Neural cell (in vitro differentiated cells): ENCODE results near the gene TTYH3. TPM values are rescaled to one million over a fixed set of nuclear protein-coding genes. Genes with fewer than 3 reads are reported as not detected.

Experiments
- H2AFZ ChIP-seq: fragments of 200-600, 300-800 bp; sonication (generic), shearing (Covaris generic); 2 replicates; pipeline ENCODE4 v1.6.0; 2014; ENCODE audit warnings: low read depth, mild to moderate bottlenecking, antibody characterized with exemption, low read length, moderate library complexity
- H3F3A ChIP-seq: fragments of 200-600 bp; shearing (Covaris generic); 2 replicates; pipeline ENCODE4 v1.6.1; 2016; ENCODE audit warnings: mild to moderate bottlenecking, moderate library complexity, mixed read lengths, antibody characterized with exemption, low read length; ENCODE audit not compliant: insufficient read depth, poor library complexity, severe bottlenecking
- H3K27ac ChIP-seq: fragments of 200-600, 300-800 bp; sonication (generic), shearing (Covaris generic); 2 replicates; pipeline ENCODE4 v1.5.1; 2014; ENCODE audit warnings: mild to moderate bottlenecking, low read length, moderate library complexity
- H3K27me3 ChIP-seq: fragments of 300-800, 200-600 bp; sonication (generic), shearing (Covaris generic); 2 replicates; pipeline ENCODE4 v1.6.0; 2014; ENCODE audit warnings: mild to moderate bottlenecking, low read depth, low read length, moderate library complexity; ENCODE audit not compliant: insufficient read depth
- H3K36me3 ChIP-seq: fragments of 300-800, 200-600 bp; sonication (generic), shearing (Covaris generic); 2 replicates; pipeline ENCODE4 v1.5.1; 2014; ENCODE audit warnings: mild to moderate bottlenecking, antibody characterized with exemption, low read length, moderate library complexity; ENCODE audit not compliant: insufficient read depth
- H3K4me2 ChIP-seq: fragments of 300-800, 200-600 bp; sonication (generic), shearing (Covaris generic); 2 replicates; pipeline ENCODE4 v1.6.0; 2014; ENCODE audit warnings: mild to moderate bottlenecking, low read length
- H3K4me3 ChIP-seq: fragments of 300-800, 200-600 bp; sonication (generic), shearing (Covaris generic); 2 replicates; pipeline ENCODE4 v1.5.1; 2014; ENCODE audit warnings: mild to moderate bottlenecking, low read length, moderate library complexity
- H3K79me2 ChIP-seq: fragments of 200-600 bp; shearing (Covaris generic); replicated peaks from 2 replicates; pipeline ENCODE4 v1.6.0; 2014; ENCODE audit warnings: mild to moderate bottlenecking, low read length, moderate library complexity; ENCODE audit not compliant: insufficient read depth
- H3K9ac ChIP-seq: fragments of 300-800, 200-600 bp; sonication (generic), shearing (Covaris generic); 2 replicates; pipeline ENCODE4 v1.6.1; 2016; ENCODE audit warnings: mild to moderate bottlenecking, low read length, mixed read lengths
- H3K9me2 ChIP-seq: fragments of 200-600 bp; shearing (Covaris generic); 2 replicates; pipeline ENCODE4 v1.6.1; 2016; ENCODE audit warnings: mild to moderate bottlenecking, low read length, mixed read lengths; ENCODE audit not compliant: insufficient read depth
- H3K9me3 ChIP-seq: fragments of 200-600, 300-800 bp; sonication (generic), shearing (Covaris generic); 2 replicates; pipeline ENCODE4 v1.6.1; 2016; ENCODE audit warnings: mild to moderate bottlenecking, mixed run types, low read length, moderate library complexity, mixed read lengths
- H4K20me1 ChIP-seq: fragments of 200-600 bp; shearing (Covaris generic); 2 replicates; pipeline ENCODE4 v1.6.1; 2016; ENCODE audit warnings: mild to moderate bottlenecking, mixed run types; ENCODE audit not compliant: insufficient read depth
- EP300 ChIP-seq: fragments of 450-650 bp; conservative IDR thresholded peaks from 2 replicates; pipeline ENCODE4 v1.6.1; 2014; ENCODE audit warnings: antibody characterized with exemption, mild to moderate bottlenecking, moderate library complexity; ENCODE audit not compliant: poor library complexity, severe bottlenecking
- EZH2 ChIP-seq: fragments of 200-600, 300-800 bp; shearing (Covaris generic), sonication (generic); IDR thresholded peaks from 2 replicates; pipeline ENCODE4 v1.6.1; 2014; ENCODE audit warnings: antibody characterized with exemption, low read length, borderline replicate concordance, mild to moderate bottlenecking; ENCODE audit not compliant: insufficient read depth, poor library complexity, severe bottlenecking
- MXI1 ChIP-seq: fragments of 450-650 bp; conservative IDR thresholded peaks from 2 replicates; pipeline ENCODE4 v1.6.1; 2014; ENCODE audit warnings: antibody characterized with exemption, mild to moderate bottlenecking; ENCODE audit not compliant: poor library complexity, severe bottlenecking
- POLR2AphosphoS5 ChIP-seq: IDR thresholded peaks from 2 replicates; pipeline ENCODE4 v1.6.1; 2012
- RAD21 ChIP-seq: fragments of 450-650 bp; conservative IDR thresholded peaks from 2 replicates; pipeline ENCODE4 v1.6.1; 2014; ENCODE audit warnings: antibody characterized with exemption, mild to moderate bottlenecking, moderate library complexity
- SMC3 ChIP-seq: fragments of 450-650 bp; conservative IDR thresholded peaks from 2 replicates; pipeline ENCODE4 v1.6.1; 2014; ENCODE audit warnings: antibody characterized with exemption, mild to moderate bottlenecking, moderate library complexity; ENCODE audit not compliant: poor library complexity
- TAF1 ChIP-seq: IDR thresholded peaks from 2 replicates; pipeline ENCODE4 v1.6.1; 2012; ENCODE audit warnings: low read depth
- polyA plus RNA-seq: library from polyadenylated mRNA; depleted of rRNA; stranded (reverse); fragments of >200 nt; gene quantifications from 2 replicates; pipeline ENCODE4 v1.2.3, GENCODE V29; 2014
- TF ChIP-seq, protein P1 (sequence below): fragments of 450-650 bp; IDR thresholded peaks from 2 replicates; pipeline ENCODE4 v1.5.1; 2014; ENCODE audit warnings: antibody characterized with exemption, mild to moderate bottlenecking, moderate library complexity; ENCODE audit not compliant: poor library complexity, severe bottlenecking
- TF ChIP-seq, protein P2 (sequence below): IDR thresholded peaks from 2 replicates; pipeline ENCODE4 v1.6.1; 2012; ENCODE audit warnings: borderline replicate concordance

The TTYH3 gene
- polyA plus RNA-seq, 1 donor from 2014 or later: 17.0 TPM

DNA sequence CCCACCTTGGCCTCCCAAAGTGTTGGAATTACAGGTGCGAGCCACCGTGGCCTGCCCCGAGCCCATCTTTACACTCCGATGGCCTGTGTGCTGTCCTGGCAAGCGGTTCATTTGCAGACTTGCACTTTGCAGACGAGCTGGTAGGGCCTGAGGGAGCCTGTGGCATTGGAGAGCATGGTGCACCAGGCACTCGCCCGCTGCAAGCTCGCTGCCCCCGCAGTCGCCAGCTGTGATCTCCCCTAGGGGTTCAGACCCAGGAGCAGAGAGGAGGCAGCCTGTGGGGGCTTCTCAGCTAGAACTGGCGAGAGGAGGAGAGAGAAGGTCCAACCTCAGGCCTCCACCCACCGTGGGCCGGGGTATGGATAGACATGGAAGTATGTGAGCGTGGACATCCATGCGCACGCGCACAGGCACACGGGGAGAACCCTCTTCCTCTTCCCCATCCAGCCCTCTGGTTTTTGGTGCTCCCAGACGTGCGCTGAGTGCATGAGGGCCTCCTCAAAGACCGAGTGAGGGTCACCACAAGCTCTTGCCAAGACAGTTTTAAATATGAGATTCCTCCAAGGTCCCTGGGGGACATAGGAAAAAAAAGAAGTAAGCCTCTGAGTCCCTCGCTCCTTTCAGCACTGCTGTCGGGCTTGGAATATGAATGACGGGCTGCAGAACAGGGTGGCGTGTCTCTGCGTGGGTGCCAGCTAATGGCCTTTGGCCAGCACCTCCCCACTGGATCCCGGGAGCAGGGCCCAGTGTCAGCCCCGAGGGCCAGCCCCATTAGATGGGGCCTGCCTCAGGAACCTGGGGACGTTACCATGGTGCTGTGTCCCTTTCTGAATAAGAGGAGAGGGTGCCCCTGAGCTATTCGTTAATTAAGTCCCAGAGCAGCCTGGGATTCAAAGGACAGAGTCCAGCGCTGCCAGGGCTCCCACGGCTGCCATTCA is 15.1 kb upstream of the TTYH3 start:
- Histone ChIP-seq H2AFZ (no peak overlapping the region), H3K9me3 (no peaks in the 10 kb centered on the region), H4K20me1 (no peaks in the 10 kb centered on the region), H3F3A (no peaks in the 10 kb centered on the region), H3K27me3 (no peaks in the 10 kb centered on the region), H3K27ac (no peak overlapping the region), H3K79me2 (no peaks in the 10 kb centered on the region), H3K9ac (no peak overlapping the region), H3K9me2 (no peaks in the 10 kb centered on the region), H3K4me3 (no peak overlapping the region), H3K36me3 (no peaks in the 10 kb centered on the region), H3K4me2 (no peak overlapping the region)
- TF ChIP-seq, protein P1, sequence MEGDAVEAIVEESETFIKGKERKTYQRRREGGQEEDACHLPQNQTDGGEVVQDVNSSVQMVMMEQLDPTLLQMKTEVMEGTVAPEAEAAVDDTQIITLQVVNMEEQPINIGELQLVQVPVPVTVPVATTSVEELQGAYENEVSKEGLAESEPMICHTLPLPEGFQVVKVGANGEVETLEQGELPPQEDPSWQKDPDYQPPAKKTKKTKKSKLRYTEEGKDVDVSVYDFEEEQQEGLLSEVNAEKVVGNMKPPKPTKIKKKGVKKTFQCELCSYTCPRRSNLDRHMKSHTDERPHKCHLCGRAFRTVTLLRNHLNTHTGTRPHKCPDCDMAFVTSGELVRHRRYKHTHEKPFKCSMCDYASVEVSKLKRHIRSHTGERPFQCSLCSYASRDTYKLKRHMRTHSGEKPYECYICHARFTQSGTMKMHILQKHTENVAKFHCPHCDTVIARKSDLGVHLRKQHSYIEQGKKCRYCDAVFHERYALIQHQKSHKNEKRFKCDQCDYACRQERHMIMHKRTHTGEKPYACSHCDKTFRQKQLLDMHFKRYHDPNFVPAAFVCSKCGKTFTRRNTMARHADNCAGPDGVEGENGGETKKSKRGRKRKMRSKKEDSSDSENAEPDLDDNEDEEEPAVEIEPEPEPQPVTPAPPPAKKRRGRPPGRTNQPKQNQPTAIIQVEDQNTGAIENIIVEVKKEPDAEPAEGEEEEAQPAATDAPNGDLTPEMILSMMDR: no peak
- TF ChIP-seq, protein P2, sequence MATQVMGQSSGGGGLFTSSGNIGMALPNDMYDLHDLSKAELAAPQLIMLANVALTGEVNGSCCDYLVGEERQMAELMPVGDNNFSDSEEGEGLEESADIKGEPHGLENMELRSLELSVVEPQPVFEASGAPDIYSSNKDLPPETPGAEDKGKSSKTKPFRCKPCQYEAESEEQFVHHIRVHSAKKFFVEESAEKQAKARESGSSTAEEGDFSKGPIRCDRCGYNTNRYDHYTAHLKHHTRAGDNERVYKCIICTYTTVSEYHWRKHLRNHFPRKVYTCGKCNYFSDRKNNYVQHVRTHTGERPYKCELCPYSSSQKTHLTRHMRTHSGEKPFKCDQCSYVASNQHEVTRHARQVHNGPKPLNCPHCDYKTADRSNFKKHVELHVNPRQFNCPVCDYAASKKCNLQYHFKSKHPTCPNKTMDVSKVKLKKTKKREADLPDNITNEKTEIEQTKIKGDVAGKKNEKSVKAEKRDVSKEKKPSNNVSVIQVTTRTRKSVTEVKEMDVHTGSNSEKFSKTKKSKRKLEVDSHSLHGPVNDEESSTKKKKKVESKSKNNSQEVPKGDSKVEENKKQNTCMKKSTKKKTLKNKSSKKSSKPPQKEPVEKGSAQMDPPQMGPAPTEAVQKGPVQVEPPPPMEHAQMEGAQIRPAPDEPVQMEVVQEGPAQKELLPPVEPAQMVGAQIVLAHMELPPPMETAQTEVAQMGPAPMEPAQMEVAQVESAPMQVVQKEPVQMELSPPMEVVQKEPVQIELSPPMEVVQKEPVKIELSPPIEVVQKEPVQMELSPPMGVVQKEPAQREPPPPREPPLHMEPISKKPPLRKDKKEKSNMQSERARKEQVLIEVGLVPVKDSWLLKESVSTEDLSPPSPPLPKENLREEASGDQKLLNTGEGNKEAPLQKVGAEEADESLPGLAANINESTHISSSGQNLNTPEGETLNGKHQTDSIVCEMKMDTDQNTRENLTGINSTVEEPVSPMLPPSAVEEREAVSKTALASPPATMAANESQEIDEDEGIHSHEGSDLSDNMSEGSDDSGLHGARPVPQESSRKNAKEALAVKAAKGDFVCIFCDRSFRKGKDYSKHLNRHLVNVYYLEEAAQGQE: no peak
- TF ChIP-seq EZH2 (no peak), SMC3 (no peak), POLR2AphosphoS5 (no peak), MXI1 (no peak), RAD21 (no peak), TAF1 (no peak), EP300 (no peak)

DNA sequence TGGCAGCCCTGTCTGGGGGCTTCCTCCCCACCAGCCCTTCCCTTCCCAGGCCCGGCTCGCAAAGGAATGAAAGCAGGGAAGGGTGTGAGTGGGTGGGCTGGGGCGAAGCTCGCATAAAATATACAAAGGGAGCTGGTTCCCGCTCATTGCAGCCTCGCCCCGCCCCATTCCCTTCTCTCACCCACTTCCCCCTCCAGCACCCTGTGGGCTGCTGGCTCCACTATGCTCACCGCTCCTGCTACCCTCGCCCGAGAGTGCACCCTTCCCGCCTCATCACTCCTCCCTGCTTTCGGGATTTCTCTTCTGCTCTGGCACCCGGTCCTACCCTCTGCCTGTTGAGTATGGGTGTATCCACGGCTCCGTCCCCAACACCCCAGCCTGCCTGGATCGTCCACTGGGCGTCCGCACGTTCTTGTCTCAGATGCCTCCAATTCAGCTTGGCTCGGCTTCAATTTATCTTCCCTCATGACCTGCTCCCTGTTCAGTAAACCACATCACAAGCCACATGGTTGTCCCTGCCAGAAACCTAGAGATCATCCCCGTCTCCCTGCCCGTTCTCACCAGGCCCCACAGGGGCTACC is 14.4 kb upstream of the TTYH3 start:
- Histone ChIP-seq H3K9me3 (no peaks in the 10 kb centered on the region), H3K36me3 (no peaks in the 10 kb centered on the region), H4K20me1 (no peaks in the 10 kb centered on the region), H3K27ac (no peak overlapping the region), H2AFZ (no peak overlapping the region), H3K9ac (no peak overlapping the region), H3K27me3 (no peaks in the 10 kb centered on the region), H3K9me2 (no peaks in the 10 kb centered on the region), H3K4me2 (no peak overlapping the region), H3F3A (no peaks in the 10 kb centered on the region), H3K79me2 (no peaks in the 10 kb centered on the region), H3K4me3 (no peak overlapping the region)
- TF ChIP-seq EZH2 (no peak), TAF1 (no peak), RAD21 (no peak), POLR2AphosphoS5 (no peak), MXI1 (no peak), SMC3 (no peak), EP300 (no peak)
- TF ChIP-seq, protein P1: no peak
- TF ChIP-seq, protein P2: no peak
